Heart left ventricle (tissue), 13 donors: ENCODE measurements around the gene GIMAP1.

Experiments used
- CTCF ChIP-seq, 12 donors: fragments of 200-600 bp; sonication (generic) in 4 of 12; IDR thresholded peaks; one replicate each; pipeline versions ENCODE4 v1.5.0 to v1.8.0; 2018 to 2022; ENCODE audit warnings: antibody characterized with exemption in 12 of 12, mild to moderate bottlenecking in 5 of 12
- POLR2A ChIP-seq, 2 donors: fragments of 450-650 bp; IDR thresholded peaks; one replicate each; pipeline ENCODE4 v1.6.1; 2017; ENCODE audit warnings: antibody characterized with exemption in 2 of 2, mild to moderate bottlenecking in 2 of 2, moderate library complexity in 2 of 2
- donor health status: ischemic (EF 13 %, LVEDD 7.1; RV severe dilation, severe dysfunction).
- donor health status: DM: no; HTN: yes; CAD: no.
- donor health status: DM: no; HTN: no; CAD: no.
- donor health status: ischemic (EF 25% LVEDD 6.9; RV normal size, moderate dysfunction).
- donor health status: ischemic (EF 25% LVEDD 5.7; RV mildly dilated, moderate dysfunction).
- donor health status: ischemic (EF 35%, LVEDD 5.7; RV mildly dilated, moderate dysfunction).
- donor health status: nonischemic (EF 11% LVEDD 7.7; RV severe dilation, severe dysfunction).
- donor health status: DM: yes; HTN: yes; CAD: no.
- donor health status: PGD.
- donor health status: ischemic (EF 29% LVEDD 5.4; RV normal size, mild dysfunction).
- donor health status: nonischemic (EF 23%, LVEDD 6.1; RV moderate dilation, normal function).

- no peak for TF ChIP-seq CTCF (IDR thresholded peaks at IDR 0.05)
- TF ChIP-seq POLR2A (IDR thresholded peaks at IDR 0.05) = no peak
Observed at GRCh38 chr7:150719436-150719835, 3.0 kb downstream of the GIMAP1 start.
